Activated CD4-positive, alpha-beta T cell treated with anti-CD3 and anti-CD28 coated beads, Interleukin-2, amount 50 U/mL, for 24 hours (primary cell): Measurements from ENCODE around the gene NRIP3.

Experiments used
- DNase-seq, 2 donors: peaks; one replicate each; pipeline ENCODE4 v3.0.0-alpha.2; 2020; ENCODE audit warnings: low read depth in 1 of 2, low spot score in 1 of 2

The NRIP3 gene

GRCh38 chr11:9003573-9004182 is at the start of gene NRIP3:
TSS of gene NRIP3 (minus strand) at chr11:9004001. CDS start at chr11:9003935, 66 bp downstream.
- peak; percentile 35 to 49 for DNase-seq

DNA sequence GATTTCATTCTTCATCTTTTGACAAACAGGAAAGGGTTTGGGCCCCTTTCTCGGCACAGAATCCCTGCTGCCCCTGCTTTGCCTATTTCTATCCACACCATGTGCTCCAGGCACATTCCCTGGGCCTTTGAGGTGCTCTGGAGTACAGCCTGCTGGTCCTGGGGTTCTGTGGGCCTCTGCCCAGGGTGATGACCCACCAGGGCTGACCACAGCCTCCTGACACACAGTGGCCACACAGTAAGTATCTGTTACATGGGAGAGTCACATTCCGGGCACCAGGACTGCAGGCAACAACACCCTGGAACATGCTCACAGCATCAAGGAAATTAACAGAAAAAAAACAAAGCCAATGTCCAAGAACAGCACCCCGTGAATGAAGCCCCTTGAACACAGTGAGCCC is 48.5 kb upstream of the NRIP3 start:
- DNase-seq = no peak

- DNase-seq = no peak
Measured at GRCh38 chr11:9049959-9050358, 46.2 kb upstream of the NRIP3 start.

DNA sequence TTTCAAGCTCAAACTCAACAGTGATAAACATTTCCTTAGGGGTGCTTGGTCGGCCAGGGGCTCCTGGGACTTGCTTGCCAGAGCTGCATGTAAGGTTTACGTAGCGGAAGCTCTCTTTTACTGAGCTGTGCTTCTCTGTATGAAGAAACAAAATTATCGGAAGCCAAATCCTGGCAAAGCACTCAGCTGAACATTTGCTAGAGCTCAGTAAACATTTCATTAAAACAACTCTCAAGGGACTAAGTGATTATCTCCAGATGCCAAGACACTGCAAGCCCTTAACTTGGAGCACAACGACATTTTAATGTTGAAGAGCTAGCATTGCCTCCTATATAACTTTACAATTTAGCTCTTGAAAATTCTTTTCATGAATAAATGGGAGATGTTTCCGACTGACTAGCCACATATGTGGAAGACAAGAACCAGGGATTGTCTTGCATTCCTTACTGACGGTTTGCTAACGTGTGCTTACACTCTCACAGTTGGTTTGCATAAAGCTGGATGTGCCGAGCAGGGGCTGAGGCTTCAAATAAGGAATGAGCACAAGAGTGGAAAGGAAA is 44.2 kb upstream of the NRIP3 start:
- DNase-seq = no peak

- DNase-seq = no peak
Measured at GRCh38 chr11:9046481-9046880, 42.7 kb upstream of the NRIP3 start.

DNA sequence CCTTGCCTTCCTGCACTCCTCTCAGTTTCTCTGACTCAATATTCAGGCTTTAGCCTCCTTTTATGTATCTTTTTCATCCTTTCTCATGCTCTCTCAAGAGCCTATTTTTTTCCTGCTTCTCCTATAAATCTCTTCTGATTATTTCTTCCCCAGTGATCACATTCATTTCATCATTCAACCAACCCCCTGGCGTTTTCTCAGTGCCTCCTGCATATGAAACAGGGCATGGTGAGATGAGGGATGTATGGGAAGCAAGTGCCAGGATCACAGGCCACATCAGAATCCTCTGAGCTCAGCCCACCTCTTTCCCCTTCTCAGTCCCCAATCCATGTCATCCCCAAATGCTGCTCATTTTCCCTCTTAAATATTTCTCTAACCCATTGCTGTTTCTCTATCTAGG is 38.7 kb upstream of the NRIP3 start:
- no peak for DNase-seq

DNA sequence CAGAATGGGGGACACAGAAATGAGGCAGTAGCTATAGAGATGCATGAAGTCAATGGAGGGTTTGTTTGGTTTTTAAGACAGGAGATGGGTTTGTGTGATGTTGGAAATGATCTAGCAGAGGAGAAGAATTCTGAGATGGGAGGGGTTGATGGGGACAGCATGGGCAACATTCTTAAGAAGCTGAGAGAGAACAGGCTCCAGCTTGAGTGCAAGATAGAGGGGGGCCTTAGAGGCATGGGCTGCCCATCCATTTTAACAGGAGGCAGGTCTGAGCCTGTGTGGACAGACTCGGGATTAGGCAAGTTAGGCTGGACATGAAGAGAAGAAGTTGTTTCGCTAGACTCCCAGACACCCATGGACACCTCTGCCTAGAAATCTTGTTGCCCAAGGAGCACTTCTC is 37.9 kb upstream of the NRIP3 start:
- no peak for DNase-seq

DNA sequence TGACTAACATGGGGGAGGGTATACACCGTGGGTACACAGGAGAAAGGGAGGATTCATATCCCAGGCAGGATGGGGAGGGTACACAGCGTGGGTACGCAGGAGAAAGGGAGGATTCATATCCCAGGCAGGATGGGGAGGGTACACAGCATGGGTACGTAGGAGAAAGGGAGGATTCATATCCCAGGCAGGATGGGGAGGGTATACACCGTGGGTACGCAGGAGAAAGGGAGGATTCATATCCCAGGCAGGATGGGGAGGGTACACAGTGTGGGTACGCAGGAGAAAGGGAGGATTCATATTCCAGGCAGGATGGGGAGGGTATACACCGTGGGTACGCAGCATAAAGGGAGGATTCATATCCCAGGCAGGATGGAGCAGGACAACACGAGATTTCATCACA is 36.6 kb upstream of the NRIP3 start:
- no peak for DNase-seq

DNA sequence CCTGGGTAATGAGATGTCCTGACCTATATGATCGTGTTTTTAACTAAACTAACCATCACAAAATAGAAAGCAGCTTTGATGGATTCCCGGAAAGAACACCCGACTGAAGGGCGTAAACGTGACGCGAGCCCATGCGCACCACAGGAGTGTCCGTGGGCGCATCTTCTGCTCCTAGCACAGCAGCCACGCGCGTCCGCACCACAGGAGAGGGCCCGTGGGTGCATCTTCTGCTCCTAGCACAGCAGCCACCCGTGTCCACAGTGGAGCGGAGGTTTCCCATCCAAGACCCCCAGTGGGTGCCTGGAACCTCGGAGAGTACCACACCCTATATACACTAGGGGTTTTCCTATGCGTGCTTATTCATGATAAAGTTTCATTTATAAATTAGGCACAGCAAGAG is 36.1 kb upstream of the NRIP3 start:
- DNase-seq = no peak

- no peak for DNase-seq
Measured at GRCh38 chr11:9039198-9039597, 35.4 kb upstream of the NRIP3 start.

DNA sequence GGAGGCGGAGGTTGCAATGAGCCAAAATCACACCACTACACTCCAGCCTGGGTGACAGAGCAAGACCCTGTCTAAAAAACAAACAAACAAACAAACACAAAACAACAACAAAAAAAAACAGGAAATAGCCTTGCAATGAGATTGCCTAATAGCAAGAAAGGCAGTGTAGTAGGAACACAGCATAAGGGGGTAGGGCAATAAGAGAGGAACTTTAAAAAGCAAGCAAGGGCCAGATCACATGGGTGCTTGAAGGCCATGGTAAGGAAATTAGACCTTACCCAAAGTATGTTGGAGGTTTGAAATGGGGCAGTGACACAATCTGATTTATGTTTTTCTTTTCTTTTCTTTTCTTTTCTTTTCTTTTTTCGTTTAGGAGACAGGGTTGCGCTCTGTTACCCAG is 34.7 kb upstream of the NRIP3 start:
- no peak for DNase-seq

DNA sequence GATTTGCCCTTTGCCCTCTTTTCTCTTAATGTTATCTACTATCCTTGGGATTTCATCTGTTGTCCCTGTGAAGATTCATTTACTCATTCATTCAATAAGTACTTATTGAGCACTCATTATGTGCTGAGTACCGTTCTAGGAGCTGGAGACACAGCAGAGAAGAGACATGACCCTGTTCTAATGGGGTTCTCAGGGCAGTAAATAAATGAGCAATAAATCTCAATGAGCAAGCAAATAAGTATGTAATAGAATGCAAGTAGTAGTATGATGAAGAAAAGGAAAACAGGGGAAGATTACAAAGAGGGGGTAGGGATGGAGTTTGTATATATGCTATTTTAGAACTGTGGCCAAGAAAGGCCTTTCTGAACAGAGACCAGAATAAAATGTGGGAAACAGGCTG is 34.2 kb upstream of the NRIP3 start:
- no peak for DNase-seq

- no peak for DNase-seq
Measured at GRCh38 chr11:9037046-9037780, 33.4 kb upstream of the NRIP3 start.

DNA sequence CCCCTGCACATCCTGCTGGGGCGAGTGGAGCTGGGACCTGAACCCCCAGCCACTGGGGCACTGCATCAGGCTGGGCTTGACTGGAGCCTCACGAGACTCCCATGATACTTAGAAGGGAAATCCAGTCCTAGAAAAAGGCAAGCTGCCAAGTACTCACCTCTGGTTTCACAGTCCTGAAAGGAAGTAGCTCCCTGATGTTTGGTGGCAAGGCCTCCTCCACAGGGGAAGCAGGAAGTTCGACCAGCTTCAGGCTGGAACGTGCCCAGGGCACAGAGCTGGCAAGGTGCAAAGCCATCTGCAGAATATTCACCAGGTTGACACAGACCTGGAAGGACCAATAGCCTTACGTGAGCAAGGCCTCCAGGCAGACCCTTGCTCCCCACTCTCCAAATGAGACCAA is 26.8 kb upstream of the NRIP3 start:
- no peak for DNase-seq

GRCh38 chr11:9029422-9029821 is 25.6 kb upstream of the NRIP3 start:
- no peak for DNase-seq

- no peak for DNase-seq
Measured at GRCh38 chr11:9028581-9028980, 24.8 kb upstream of the NRIP3 start.

DNA sequence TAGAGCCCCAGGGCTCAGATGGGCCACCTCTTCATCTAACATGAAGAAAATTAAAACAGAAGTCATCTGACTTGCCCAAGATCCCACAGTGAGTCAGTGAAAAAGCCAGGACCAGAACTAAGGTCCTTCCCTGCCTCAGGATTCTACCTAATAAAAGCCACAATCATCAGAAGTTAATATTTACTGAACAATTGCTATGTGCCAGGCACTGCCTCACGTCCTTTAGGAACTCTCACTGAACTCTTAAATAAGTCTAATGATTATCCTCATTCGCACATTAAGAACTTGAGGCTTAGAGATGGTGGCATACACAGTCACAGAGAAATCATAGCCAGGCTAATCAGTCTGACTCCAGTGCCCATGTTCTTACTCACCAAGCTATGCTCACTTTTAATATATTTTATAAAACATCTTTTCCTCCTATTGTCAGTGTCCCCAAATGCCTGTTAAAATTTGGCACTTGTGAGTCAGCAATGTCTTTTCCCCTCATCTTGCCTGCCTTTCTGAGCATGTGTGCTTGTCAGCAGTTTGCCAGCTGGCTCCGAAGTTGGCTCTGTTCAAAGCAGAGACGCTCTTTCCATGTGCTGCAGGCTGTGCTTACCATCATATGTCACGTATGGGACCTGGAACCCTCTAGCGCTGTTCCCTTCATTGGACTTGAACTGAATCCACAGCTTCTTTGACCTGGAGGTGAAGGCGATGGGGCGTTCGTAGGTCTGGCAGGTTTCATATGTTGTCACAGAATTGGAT is 21.5 kb upstream of the NRIP3 start:
- no peak for DNase-seq

DNA sequence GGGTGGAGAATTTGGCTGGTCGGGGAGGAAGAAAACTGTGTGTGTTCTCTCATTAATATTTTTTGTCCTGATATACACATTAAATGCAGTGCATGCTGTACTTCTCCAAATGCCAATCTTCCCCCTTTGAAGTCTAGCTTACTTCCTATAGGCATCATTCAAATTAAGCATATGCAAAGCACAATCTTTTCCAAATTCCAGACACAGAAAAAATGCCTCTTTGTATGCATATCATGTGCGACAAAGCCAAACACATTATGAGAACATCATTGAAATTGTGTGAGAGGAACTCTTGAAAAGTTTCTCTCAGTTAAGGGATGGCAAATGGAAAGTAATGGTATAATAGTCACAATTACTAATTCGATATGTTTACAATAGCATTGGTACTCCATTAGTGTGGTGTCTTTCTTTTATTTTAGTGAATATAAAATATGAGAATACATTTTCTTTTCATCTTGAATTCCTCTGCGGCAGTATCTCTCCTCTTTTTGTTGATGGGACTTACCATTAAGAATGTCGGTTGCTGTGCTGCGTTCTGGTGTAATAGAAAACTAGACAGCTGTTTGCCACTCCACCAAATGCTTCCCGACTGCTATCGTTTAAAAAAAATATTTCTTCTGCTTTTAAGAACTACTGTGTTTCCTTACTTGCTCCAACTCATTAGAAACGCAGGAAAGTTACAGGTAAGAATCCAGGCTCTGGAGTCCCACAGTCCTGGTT is 19.3 kb upstream of the NRIP3 start:
- no peak for DNase-seq

DNA sequence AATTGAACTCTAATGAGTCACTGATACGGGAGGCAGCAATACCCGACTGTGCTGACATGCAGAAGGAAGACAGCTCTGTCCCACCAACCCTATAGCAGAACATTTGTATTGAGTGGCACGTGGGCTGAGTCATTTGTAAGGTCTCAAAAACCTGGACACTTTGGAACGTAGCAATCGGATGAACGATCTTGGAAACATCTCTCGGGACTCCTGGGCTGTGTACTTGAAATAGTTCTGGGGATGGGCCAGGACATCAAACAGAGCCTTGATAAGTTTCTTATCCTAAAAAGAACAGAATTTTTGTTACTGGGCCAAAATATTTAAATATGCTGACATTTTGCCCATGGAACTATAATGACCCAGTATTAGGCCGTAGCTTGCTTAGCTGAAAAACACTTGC is 17.1 kb upstream of the NRIP3 start:
- no peak for DNase-seq

DNA sequence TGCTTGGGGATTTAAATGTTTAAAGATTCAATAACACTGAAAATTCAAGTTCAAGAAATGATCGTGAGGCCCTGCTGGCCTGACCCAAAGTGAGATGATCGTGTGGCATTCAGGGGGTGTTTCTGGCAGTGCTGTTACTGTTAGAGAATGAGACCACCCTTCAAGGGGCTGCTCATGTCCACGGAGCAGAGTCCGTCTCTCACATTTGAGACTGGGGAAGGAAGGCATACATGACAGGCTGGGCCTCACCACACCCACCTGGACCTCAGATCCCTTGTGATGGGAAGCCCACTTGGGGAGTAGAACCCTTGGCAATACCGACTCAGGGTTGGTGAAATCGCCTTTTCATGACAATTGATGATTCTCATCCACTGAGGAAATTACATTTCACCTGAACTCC is 16.1 kb upstream of the NRIP3 start:
- DNase-seq = no peak

GRCh38 chr11:9017773-9018172 is 14.0 kb upstream of the NRIP3 start:
- DNase-seq = no peak
